ENCODE measurements around the gene E4F1.
"Not testable (repeated sequence)": the region's sequence is repeated elsewhere in the genome, so short reads cannot be mapped to it uniquely, and the experiment has no call there.

E4F1 gene

DNA sequence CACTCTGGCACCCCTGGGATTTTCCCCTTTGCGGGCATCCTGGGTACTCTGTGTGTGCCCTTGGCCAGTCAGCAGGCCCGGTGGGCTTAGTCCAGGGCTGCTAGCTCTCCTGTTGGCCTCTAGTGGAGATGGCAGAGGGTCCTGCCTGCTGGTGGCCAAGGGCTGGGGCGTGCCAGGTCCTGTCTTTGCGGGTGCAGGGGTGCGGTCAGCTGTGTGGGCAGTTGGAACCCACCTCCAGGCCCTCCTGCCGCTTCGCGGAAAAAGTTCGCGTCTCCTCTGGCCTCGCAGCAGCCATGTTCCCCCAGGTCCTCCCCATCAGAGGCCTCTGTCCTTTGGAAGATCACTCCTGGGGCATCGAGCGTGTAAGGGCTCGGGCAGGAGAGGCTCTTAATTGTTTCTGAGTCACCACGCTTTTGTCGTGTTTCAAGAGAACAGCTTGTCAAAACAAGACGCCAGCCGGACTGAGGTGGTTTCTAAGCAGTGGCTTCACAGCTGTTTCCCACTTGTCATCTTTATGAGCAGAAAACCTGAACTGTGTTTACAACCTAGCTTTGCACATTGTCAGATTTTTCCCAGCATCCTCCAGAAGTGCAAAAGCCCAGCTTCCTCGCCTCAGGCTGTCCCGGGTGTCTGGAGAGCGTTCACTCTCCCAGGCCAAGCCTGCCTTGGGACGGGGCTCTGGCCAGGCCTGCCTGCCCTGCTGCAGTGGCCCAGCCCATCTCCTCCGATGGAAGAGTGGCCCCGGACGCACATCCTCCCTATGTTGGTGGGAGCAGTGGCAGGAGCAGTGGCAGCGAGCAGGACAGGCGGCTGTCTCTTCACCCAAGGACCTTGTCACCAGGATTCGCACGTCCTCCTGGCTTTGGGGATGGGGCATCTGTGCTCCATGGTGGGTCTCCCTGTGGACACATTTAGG is 7.9 kb downstream of the E4F1 start:
- DNase-seq (ENCODE audit: low spot score): no peak

- no peak for DNase-seq (ENCODE audit: low spot score)
These were observed 9.0 kb downstream of the E4F1 start for GRCh38 chr16:2232094-2232990.

- DNase-seq (ENCODE audit: low spot score): no peak
These were observed 9.8 kb downstream of the E4F1 start for GRCh38 chr16:2233046-2233775.

GRCh38 chr16:2233872-2234812 is 10.8 kb downstream of the E4F1 start:
- DNase-seq (ENCODE audit: low spot score): no peak

- DNase-seq (ENCODE audit: low spot score): no peak
These were observed 11.4 kb downstream of the E4F1 start for GRCh38 chr16:2234813-2235170.

DNA sequence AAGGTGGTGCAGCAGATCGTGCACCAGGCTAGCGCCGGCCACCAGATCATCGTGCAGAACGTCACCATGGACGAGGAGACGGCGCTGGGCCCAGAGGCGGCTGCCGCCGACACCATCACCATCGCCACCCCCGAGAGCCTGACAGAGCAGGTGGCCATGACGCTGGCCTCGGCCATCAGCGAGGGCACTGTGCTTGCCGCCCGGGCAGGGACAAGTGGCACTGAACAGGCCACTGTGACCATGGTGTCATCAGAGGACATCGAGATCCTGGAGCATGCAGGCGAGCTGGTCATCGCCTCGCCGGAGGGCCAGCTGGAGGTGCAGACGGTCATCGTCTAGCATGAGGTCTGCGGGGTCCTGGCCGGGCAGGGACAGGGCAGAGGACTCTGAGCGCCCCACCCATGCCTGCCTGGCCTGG is 11.9 kb downstream of the E4F1 start:
- no peak for DNase-seq (ENCODE audit: low spot score)

DNA sequence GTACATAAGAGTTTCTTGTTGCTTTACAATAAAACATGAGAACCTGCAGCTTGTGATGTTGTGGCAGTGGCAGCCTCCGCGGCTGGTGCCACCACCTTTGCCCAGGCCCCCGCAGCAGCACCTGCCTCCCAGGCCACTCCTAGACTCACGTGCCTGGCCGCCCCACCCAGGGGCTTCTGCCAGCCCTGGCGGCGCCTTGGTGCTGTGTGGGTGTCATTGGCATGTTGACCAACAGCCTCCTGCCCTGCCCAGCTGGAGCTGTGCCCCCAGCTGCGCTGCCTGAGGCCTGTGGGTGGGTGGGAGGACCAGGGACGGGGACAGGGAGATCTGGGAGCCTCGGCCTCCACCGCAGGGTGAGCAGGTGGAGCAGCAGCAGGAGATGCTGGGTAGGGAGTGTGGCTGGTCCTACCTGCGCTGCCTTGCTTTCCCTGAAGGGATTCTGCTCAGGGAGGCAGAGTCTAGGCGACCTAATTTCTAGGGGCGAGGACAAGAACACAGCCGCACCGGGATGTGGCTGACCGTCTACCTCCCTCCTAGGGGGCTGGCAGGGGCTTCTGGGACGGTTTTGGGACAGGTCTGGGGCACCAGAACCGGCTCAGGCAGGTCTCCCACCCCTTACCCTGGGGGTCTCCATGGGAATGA is 12.4 kb downstream of the E4F1 start:
- no peak for DNase-seq (ENCODE audit: low spot score)

DNA sequence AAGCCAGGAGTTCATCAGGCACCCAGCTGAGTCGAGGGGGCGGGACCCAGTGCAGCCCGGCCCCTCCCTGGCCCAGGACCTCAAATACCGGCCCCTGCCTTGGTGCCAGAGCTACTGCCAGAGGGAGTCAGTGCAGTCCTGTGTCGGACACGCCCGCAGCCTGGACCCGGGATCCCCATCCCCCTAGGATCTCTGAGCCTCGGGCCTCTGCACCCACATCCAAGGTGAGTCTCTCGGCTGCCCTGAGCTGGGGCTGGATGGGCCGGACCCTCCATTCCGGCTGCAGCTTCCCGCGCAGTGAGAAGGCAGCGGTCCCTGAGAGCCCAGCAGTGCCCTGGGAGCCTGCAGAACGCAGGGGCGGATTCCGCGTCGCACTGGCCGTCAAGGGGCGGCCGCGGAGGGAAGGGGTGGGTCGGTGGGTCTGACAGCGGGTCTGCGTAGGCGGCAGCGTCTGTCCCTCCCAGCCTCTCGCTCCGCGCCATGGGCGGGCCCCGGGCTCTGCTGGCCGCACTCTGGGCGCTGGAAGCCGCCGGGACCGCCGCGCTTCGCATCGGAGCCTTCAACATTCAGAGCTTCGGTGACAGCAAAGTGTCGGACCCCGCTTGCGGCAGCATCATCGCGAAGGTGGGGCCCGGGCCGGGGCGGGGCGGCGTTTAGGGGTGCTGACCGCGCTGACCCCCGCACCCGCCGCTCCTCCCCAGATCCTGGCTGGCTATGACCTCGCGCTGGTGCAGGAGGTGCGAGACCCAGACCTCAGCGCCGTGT is 13.1 kb downstream of the E4F1 start, which contains the start of gene DNASE1L2:
Gene DNASE1L2, plus strand, starts transcription at position 108 of the 765 bp plus-strand sequence. Its CDS starts 373 bp downstream, at position 481.
- DNase-seq (ENCODE audit: low spot score): no peak

- no peak for DNase-seq (ENCODE audit: low spot score)
These were observed 13.7 kb downstream of the E4F1 start for GRCh38 chr16:2237102-2237482.

DNA sequence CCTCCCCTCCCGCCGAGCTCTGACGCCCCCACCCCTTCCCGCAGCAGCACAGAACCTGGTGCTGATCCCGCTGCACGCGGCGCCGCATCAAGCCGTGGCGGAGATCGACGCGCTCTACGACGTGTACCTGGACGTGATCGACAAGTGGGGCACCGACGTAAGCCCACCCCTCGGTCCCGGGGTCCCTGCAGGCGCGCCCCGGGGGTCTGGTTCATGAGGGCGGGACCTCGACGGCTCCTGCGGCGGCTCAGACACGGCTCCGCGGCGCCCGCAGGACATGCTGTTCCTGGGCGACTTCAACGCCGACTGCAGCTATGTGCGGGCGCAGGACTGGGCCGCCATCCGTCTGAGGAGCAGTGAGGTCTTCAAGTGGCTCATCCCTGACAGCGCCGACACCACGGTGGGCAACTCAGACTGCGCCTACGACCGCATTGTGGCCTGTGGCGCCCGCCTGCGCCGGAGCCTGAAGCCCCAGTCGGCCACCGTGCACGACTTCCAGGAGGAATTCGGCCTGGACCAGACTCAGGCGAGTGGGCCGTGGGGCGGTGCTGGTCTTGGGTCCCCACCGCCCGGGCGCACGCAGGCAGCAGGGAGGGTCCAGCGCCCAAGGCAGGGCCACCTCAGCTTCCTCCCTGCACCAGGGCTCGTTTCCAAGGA is 14.2 kb downstream of the E4F1 start:
- DNase-seq (ENCODE audit: low spot score): no peak

GRCh38 chr16:2238150-2238837 is 14.9 kb downstream of the E4F1 start:
- no peak for DNase-seq (ENCODE audit: low spot score)

DNA sequence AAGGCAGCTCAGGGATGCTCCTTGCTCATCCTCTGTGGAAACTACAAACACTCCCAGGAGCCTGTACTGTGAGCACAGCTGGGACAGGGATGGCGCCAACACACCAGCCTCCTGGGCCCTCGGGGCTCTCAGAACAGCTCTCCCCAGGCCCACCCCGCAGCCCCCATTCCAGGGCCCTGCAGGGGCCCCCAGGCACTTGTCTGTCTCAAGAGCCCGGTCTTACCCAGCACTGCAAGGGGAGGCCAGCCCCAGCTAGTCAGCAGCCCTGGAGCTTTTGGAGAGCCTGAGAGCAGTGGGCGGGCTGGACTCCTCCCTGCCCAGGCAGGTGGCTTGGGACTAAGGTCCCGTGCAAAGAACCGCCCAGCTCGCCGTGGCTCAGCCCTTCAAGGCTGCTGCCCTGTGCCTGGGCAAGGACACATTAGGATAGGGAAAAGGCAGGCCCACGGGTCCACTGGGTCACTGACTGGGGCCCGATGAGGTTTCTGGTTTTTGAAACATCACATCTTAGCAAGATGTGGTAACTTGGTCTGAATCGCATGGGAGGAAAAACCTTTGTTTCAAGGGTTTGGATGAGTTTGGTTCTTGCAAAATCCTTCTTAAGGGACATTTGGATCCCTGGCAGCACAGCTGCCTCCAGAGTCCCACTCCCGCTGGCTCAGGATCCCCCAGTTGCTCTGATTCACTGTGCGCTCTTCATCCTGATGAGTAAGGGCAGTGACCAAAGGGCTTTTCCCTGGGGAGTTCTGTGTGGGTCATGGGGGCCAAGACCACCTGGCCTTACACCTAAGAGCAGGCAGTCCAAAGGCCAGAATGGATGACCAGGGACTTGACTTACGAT is 15.7 kb downstream of the E4F1 start:
- DNase-seq (ENCODE audit: low spot score): no peak

- not testable (repeated sequence) for DNase-seq (ENCODE audit: low spot score)
These were observed 16.9 kb downstream of the E4F1 start for GRCh38 chr16:2240331-2240730.

- DNase-seq (ENCODE audit: low spot score): no peak
These were observed 19.2 kb downstream of the E4F1 start for GRCh38 chr16:2242598-2242997.

GRCh38 chr16:2243031-2243528 is 19.7 kb downstream of the E4F1 start:
- DNase-seq (ENCODE audit: low spot score): no peak

GRCh38 chr16:2243781-2244180 is 20.4 kb downstream of the E4F1 start:
- no peak for DNase-seq (ENCODE audit: low spot score)

- DNase-seq (ENCODE audit: low spot score): no peak
These were observed 20.9 kb downstream of the E4F1 start for GRCh38 chr16:2244301-2244700.

Measured in activated CD4-positive, alpha-beta T cell treated with anti-CD3 and anti-CD28 coated beads, Interleukin-2, Interleukin-4, amounts not matched to agents 100 ng/mL and 50 ng/mL, durations not matched to agents 16 hours and 8 hours (primary cell).